Right kidney (tissue), 1 donor: ENCODE data around the gene MOV10L1.

Source experiments
- DNase-seq: peaks from one replicate; pipeline ENCODE4 v3.0.0-alpha.2; 2016

Gene MOV10L1

DNA sequence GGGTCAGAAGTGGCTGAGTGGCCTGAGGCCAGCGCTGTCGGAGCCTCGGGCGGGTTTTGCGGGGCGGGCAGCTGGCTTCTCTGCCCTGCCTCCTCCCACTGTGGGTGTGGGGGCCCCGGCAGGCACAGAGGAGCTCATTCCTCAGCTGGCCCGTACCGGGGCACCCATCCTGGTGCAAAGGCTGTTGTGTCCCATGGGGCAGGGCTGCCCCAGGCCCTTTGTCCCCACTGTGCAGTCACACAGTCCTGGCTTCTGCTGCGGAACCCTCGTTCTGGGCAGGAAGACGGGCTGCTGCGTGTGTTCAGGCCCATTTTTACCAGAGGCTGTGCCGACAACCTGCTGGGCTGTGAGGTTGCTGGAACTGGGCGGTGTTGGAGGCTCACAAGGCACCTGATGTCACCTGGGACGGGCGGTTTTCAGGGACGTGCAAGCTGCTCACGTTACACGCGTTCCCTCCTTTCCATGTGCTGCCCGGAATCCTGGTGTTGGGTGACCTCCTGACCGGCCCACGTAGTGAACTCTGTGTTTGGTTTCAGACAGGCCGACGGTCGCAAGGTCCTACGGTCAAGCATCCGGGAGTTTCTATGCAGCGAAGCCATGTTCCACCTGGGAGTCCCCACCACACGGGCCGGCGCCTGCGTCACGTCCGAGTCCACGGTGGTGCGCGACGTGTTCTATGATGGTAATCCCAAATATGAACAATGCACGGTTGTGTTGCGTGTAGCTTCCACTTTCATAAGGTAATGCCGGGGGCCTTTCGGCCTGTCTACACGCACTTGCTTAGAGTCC, 116.2 kb downstream of the MOV10L1 start:
- no peak for DNase-seq

- no peak for DNase-seq
These were observed 116.8 kb downstream of the MOV10L1 start for GRCh38 chr22:50206599-50206998.

DNA sequence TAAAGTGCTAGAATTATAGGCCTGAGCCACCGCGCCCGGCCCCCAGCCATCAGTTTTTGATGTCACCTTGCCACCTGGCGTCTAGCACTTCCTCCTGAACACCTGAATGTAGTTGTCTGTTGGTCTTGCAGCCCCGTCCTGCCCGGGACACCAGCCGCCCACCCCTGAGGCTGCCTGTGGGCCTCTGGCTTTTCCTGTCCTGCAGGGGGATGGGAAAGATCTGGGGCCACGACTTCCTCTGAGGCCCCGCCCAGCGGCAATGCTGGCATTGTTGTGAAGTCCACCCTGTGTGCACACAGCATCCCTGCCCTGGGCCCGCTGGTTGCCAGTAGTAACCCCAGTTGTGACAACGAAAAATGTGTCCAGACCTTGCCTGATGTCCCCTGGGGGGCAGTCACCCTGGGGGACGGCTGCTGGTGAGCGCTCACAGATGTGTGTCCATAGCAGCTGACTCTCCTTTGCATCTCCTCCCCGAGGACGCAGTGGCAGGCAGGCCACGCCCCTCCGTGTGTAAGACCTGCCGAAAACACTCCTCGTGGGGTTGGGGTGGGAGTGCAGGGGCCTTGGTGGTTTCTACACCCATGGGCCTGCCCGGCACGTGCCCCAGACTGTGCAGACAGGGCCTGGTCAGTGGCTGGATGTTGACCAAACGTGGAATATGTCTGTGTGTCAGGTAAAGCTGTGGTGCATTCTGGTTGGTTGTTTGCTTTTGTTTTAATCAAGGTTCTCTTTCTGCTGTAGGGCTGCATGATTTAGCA, 117.8 kb downstream of the MOV10L1 start:
- no peak for DNase-seq

DNA sequence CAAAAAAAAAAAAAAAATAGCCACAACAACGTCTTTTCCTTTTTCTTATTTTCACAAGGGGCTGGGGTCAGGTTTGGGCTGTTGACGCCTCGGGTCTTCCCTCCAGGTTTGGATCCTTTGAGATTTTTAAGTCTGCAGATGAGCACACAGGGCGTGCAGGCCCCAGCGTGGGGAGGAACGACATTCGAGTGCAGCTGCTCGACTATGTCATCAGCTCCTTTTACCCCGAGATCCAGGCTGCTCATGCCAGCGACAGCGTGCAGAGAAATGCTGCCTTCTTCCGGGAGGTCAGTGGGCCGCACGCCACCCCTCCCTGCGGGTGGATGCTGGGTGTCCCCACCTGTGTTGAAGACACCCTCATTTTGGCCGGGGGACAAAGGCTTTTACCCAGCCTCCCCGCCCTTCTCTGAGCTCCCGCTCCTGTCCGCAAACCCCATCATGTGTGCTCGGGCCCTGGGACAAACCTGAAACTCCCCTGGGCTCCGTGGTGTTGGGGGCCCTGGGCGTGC, 118.7 kb downstream of the MOV10L1 start:
- DNase-seq: no peak

GRCh38 chr22:50208939-50209892, 119.4 kb downstream of the MOV10L1 start:
- DNase-seq: no peak

DNA sequence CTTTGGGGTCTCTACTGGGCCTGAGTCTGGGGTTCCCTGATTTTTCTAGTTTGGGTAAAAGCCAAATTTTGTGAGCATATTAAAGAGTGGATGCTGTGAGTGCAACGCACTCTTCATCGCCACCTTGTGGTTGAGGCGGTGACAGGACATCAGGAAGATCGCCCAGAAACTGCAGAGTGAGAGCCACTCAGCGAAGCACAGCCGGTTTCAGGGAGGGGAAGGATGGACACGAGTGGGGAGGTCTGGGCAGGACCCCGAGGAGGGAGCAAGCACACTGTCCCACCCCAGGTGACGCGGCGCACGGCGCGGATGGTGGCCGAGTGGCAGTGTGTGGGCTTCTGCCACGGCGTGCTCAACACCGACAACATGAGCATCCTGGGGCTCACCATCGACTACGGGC, 120.1 kb downstream of the MOV10L1 start:
- DNase-seq: no peak

GRCh38 chr22:50210378-50211139, 120.8 kb downstream of the MOV10L1 start:
- no peak for DNase-seq

- DNase-seq: no peak
These were observed 121.3 kb downstream of the MOV10L1 start for GRCh38 chr22:50211147-50211546.
